HG03457 (cell line): ENCODE measurements around the gene ZBTB7C.

Experiments used
- ATAC-seq: cut with Tn5 transposase; IDR thresholded peaks from one replicate; pipeline ENCODE4 v1.9.1; 2021; ENCODE audit warnings: moderate number of reproducible peaks; ENCODE audit not compliant: unreplicated experiment

The ZBTB7C gene

DNA sequence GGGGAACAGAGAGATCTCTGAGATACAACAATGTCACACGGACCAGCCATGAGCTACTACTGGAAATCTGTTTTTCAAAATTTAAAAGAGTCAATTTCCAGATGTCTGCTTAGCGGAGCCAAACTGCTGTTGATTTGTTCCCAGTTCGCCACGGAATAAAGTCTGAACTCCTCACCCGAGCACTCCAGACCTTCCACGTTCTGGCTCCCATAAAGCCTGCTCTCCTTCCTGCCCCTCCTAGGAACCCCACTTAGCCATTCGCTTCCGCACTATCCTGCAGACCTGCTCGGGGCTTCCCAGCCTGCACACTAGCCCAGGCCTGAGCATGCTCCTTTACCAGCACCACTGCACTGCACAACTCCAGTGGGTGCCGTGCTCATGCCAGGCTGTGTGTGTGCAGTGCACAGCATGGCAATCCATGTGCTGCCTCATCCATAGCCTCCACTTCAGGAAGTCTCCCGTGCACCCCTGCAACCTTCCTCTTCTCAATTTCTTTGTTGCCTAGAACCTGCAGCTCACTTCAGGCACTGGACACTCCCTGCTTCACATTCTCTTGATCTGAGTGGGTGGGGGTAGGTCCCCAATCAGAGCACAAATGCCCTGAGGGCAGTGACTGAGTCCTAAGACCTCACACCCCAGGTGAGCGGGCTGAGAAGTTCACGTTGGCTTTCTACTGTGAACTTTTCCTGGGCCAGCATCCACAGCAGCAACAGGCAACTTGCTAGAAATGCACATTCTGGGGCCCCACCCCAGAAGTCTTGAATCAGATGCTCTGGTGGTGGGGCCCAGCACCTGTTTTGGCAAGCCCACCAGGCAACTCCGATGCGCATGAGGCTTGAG, 53.7 kb downstream of the ZBTB7C start:
- no peak for ATAC-seq

DNA sequence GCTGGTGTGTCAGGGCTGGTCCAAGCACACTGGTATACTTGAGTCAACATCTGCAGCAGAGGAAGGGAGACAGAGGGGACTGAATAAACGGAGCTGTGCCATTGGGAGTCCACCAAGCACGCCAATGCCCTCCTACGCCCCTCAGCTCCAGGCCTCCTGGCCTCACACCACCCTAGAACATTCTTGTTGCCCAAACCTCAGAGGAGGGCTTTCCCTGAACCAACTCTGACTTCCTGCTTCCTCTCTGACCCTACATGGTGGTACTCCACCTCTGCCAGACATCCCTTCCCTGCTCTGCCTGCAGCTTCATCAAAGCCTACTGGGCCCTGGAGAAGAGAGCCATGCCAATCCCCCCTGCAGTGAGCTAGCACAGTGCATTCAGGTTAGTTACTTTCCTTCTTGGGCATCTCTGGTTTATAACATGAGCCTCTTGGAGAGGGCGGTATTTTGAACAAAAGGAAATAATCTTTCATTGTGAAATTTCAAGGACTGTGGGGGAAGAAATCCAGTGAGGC, 54.4 kb downstream of the ZBTB7C start:
- no peak for ATAC-seq

DNA sequence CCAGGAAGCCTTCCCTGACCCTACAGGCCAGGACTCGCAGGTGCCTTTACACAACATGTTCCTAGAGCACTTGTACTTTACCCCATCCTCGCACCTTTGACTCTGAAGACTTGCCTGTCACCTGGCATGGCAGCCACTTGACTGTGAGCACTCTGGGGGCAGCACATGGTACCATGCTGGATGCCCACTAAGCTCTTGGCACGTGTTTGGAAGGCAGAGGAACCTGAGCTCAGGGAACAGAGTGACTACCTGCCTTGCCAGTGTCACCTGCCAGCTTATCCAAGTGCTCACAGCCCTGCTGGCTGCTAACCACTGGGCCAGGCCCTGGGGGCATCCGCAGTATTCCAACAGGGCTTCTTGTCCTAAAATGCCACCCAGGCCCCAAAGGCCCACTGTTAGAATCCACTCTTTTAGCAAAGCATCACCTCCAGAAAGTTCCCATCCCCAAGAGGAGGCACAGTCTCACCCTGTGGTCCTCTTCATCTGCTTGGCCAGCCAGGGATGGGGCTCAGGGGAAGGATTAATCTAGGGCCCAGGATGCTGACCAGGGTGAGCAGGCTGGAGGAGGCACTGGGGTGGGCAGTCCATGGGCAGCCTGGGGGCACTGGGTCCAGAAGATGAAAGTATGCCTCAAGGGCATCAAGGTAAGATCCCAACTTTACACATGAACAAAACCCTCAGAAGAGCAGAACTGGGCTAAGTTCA, 57.0 kb downstream of the ZBTB7C start:
- ATAC-seq = no peak

DNA sequence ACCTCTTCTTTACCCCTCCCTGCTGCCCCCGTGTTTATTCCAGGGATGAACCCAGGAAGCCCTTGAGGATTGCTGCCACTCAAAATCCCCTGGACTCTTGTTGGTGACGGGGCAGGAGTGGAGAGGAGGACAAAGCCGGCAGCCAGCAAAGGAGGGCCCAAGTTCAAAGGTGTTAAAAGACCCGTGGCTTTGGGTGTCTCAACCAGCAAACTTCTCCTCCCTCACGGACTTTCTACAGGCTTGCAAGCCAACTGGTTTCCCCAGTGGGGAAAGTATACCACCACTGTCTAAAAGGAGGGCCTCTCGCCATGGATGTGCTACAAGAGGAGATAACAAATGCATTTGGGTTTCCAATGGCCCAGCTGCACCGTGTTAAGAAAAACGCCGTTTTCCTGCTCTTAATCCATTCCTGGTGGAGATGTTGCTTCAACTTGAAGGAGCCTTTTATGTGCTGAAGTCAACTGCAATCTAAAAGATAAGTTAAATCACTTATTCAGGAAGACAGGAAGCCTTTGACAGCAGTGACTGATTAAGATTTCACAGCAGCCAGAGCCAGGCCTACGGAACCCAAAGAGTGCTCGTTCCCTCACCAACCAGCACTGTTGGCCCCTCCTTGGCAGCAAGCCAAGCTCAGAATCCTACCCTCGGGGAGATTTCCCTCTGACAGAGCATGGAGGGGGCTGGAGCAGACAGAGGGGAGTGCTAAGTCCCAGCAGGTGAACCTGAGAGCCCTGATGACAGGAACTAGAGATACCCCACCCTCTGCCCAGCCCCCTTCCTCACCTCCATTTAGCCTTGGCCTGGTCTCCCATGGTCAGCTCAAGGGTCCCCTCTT, 57.8 kb downstream of the ZBTB7C start:
- no peak for ATAC-seq

DNA sequence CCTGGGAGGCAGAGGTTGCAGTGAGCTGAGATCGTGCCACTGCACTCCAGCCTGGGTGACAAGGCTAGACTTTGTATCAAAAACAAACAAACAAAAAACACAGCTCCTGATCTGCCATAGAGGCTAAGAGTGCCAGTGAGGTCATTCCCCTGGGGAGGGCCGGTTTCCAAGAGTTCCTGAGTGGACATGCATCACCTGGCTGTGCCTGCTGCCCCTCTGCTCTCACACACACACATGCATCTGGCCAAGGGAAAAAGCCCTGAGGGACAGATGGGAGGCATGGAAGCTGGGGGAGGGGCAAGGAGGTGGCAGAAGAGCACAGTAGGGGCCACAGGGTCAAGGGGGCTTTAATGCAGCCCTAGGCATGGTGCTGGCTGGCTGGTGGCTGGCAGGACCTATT, 60.4 kb downstream of the ZBTB7C start:
- ATAC-seq = no peak

DNA sequence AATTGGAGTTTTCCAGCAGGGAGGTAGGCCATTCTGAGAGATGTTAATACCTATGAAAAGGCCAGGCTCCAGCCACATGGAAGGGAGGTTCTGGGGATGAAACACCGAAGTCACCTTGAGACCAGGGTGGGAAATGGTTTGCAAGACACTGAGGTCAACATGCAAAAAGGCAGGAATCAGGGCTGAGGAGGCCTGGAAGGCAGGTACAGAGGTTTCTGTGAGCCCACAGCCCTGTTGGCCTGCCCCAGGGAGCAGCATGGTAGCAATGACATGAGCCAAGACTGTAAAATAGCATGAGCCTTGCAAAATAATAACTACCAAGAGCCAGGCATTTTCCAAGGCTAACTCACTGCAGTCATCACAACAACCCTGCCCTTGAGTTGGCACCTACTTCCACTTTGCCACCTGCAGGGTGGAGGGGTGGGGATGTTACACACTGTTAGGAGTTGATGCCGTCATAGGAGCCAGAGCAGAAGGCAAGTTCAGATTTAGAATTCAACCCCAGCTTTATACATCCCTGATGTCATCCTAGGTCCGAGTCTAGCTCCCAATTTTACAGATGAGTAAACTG, 61.3 kb downstream of the ZBTB7C start:
- no peak for ATAC-seq

DNA sequence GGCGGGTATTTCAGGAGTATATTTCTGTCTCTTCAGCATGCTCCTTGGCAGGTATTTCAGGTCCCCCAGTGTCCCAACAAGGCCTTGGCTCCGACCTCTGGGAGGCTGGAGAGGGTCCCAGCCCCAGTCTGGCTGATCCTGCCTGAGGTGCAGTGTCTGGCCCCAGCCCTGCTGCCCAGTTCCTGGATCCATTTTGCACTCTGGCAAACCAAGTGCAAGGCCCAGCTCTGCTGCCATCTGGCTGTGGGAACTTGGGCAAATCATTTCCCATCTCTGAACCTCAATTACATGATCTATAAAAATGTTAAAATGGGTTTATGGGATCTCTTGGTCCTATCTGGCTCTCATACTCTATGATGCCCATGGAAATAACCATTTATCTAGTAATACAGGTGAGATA, 63.6 kb downstream of the ZBTB7C start:
- no peak for ATAC-seq

DNA sequence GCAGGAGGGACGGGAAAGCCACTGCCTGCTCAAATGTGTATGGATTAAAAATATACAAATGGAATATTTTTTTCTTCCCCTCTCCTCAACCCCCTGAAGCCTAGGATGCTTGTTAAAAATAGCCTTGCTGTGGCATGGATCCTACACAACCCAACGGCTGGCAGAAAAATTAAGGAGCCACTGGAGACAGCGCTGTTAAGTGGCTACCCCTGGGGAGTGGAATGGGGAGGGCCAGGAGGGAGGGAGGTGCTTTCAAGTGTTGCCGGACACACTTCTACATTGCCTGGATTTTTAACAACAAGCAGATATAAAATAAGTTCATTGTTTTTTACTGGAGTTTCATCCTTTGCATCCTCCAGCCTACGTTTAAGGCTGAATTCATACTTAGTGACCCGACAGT, 66.6 kb downstream of the ZBTB7C start:
- ATAC-seq = no peak

DNA sequence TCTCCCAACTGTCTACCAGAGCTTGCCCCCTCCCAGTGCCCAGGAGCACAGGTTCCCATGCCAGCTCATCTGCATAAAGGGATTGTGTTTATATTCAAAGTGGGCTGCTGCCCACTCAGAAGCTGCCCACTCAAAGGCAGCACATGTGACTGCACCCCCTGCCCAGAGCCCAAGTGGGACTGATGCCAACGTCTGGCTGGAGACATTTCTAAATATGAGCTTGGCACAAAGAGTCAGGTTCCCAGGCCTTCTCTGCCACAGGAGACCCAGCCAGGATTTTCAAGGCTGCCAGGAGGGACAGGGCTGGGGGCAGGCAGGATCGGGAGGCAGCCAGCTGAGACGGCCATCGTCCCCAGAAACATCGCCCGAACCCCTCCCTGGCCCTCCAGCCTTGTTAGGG, 67.1 kb downstream of the ZBTB7C start:
- no peak for ATAC-seq

DNA sequence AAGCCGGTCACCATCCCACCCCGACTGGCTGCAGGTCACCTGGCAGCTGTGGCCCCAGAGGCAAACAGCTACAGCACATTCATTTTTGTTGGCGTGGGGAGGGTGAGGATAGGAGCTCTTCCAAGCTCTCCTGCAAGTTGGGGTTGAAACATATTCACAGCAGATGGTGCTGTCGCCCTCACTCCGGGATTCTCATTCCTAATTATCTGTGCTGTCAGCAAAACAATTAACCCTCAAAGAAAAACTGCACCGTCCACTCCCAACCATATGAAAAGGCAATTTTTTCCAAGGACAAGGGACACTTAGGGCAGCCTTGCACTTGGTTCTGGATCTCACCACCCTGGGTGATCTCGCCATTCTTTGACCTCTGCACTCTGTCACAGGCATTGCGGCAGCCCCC, 68.6 kb downstream of the ZBTB7C start:
- ATAC-seq = no peak

DNA sequence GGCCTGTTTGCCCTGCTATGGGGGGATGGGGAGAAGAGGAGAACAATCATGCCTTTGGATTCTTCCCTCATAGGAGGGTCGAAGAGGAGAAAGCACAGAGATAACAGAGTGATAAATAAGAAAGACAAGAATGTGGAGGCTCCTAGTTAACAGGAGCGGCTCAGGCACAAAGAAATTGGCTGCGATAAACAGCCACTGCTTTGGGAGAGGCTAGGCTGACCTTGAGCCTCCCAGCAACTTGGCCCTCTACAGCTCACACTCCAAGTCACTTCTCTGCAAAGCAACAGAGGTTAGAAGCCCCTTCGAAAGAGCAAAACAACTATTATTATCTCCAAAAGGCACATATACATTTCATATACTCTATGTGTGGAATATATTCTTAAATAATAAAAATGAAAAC, 69.5 kb downstream of the ZBTB7C start:
- ATAC-seq = no peak

DNA sequence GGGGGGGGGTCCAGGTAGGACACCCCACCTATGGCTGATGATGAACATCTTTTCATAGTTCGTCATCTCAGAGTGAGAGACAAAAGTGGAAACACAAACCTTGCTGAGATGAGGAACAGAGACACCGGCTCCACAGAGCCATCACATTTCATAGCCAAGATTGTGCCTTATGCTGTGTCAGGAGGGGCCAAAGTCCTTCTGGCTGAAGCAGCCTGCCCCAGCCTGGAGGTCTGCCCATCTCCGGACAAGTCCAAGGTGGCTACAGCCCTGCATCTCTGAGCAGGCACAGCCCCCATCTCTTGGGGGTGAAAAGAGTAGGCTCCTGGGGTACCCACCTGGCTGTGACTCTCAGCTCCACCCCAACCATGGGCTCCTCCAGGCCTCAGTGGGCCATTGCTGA, 70.3 kb downstream of the ZBTB7C start:
- ATAC-seq = no peak

DNA sequence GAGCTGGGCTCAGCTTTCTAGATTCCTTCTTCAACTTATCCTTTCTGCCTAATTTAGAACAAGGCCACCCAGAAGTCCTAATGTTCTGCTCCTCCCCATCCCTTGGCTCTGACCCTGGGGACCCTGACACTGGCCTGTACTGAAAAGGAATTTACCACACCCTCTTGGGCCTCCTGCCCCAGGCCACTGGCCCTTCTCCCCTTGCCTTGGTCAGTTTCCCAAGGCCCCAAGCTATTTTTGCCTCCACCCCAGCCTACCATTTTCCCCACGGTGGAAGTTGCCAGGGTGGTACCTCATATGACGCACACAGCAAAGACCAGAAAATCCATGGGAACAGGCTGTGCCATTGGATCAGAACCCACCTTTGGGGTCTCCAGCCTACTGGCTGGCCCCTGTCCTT, 72.1 kb downstream of the ZBTB7C start:
- no peak for ATAC-seq

DNA sequence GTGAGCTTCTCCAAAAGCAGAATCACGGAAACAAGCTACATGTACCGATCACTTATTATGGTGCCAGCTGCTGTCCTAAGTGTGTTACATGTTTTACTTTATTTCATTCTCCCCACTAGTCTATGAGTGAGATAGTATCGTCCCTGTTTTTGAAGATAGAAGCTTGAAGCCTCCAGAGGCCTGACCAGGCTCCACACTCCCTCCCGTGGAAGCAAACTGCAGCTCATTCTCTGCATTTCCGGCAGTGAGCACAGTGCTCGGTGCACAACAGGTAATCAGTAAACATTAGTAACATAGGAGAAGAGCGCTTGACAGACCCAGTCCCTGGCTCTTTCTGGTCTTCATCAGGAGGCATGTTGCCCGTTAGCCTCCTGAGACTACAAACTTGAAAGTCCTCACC, 72.9 kb downstream of the ZBTB7C start:
- no peak for ATAC-seq

DNA sequence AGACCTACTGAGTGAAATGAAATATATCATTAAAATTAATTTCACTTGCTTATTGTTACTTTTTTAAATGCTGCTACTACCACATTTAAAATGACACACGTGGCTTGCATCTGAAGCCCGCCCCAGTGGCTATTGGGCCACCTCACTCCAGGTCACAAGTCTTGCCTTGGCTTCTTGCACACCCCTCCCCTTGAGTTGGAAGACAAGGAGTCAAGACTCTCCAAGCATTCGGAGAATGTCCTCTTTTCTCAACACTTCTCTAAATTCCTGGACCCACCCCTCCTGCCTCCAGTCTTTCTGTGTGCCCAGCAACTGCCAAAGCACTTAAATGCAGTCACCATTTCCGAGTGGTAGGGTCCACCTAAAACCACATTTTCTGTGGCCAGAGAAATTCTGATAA, 73.4 kb downstream of the ZBTB7C start:
- no peak for ATAC-seq

DNA sequence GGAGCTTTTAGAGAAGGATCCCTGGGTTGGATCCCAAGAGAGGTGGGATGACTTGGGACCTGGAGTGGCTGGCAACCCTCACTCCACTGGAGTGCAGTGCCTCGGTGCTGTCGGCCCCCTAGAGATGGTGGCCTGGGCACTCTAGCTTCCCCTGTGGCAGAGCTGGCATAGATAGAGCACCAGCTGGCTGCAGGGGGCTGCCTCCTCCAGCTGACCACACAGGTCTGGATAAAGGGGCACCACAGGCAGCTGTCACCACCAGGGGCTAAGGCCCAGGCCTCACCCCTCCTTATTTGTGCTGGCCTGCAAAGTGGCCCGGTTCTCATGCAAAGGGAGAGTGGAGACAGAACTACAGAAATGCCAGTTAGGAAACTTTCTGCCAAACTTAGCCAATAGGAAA, 74.3 kb downstream of the ZBTB7C start:
- ATAC-seq = no peak

DNA sequence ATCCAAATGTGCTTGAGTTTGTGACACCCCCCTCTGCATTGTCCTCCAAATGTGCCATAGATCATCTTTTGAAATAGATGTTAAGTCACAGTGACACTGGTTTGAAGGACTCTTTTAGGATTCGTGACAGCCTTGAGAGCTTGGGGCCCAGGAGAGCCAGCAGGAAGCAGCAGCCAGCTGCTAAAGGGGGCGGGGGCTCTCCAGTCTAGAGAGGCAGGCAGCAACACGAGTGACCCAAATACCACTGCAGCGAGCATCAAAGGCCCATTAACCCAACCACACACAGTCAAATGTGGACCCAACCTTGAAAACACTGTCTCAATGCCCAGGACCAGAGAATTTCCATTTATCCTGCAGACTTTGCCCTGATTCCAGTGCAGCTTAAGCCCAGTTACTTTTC, 75.6 kb downstream of the ZBTB7C start:
- no peak for ATAC-seq

DNA sequence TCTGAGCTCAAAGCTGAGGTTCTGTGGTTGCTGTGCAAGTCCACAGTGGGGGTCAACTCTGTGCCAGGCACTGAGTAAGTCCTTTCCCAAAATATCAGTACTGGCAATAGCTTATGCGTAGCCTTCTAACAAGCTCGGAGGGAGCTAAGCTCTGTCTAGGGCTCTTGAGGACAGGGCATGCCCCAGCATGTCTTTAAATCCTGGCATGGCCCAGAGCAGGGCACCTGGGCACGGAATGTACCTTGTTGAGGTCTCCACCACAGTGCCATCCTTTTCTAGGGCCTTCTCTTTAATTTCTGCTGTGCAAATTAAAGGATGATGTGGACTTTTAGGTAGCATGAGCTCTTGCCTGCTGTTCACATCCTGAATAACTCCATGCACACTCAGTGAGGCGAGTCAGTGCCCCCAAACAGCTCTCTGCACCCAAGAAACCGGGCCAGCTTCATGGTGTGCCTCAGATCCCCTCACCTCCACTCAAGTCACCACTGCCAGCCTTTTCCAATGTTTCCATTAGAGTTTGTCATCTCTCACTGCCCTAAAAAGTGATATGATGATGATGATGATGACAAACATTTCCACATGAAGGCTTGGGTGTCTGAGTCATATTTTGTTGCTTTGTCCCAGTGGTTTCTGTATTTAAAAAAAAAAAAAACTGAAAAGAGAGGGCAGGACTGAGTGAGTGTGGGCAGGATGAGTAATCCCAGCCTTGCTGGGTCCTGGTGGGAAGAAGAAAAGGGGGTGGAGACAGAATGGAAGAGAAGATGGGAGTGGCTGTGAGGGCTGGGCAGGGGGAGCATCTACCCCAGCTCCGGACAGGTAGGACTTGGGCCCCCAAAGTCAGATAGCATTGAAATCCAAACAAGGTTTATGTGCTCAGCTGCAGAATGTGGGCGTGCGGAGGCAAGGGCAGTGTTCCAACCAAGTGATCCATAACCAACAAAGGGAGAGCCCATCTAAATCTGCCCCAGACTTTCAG, 78.9 kb downstream of the ZBTB7C start:
- ATAC-seq = no peak

DNA sequence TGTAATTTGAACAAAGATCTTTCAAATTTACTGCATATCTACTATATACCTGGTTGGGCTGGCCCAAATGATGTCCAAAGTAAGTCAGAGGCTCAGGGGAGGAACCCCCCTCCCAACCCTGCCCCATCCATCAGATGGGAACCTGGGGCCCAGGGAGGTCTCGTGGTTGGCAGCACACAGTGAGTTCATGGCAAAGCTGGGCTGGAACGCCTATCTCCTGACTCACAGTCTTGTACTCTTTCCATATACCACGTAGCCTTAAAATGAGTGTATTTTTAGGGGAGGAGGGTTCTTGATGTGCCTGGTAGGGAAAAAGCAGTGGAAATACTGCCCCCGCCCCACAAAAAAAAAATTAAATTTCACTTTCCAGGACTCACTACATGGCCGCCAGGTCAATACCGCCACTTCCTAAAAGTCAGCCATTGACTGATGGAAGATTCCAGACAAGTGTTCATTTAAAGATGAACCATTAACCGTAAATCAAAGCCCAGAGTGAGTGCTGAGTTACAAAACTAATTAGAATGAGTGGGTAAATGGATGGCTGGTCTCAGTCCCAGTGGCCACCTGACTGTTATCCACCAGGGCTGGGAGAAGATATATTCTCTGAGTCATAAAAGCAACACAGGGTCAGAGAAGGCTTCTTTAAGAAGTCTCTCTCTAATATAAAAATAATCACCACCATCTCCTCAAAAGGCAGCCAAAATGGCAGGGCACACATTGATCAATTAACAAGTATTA, 80.5 kb downstream of the ZBTB7C start:
- no peak for ATAC-seq
